ENCODE measurements around the gene INHBB.

INHBB gene

GRCh38 chr2:120396013-120396860 lies 50.3 kb downstream of the INHBB start:
- H4K20me1 ChIP-seq (ENCODE audit: insufficient read depth, low read length) = no peaks in the 10 kb centered on the region
- no peak overlapping the region for H3K9ac ChIP-seq (ENCODE audit: low read length)
- no peak overlapping the region for H2AFZ ChIP-seq (ENCODE audit: low read length)
- no peak overlapping the region for H3K27ac ChIP-seq (ENCODE audit: low read length)
- H3K9me3 ChIP-seq (replicated peaks; ENCODE audit: insufficient read depth, low read length) = no peaks in the 10 kb centered on the region
- H3K4me2 ChIP-seq (ENCODE audit: low read depth, low read length) = no peak overlapping the region
- H3K27me3 ChIP-seq (replicated peaks; ENCODE audit: insufficient read depth, low read length) = peaks cover 16% of the 10 kb centered on the region; the same call in 1 of the 2 replicates
- no peaks in the 10 kb centered on the region for H3F3A ChIP-seq (ENCODE audit: insufficient read depth, low read length)
- no peak for DNase-seq
- TF ChIP-seq EZH2phosphoT487 (IDR thresholded peaks at IDR 0.05; ENCODE audit: low read length) (no peak), CTCF (IDR thresholded peaks at IDR 0.05; ENCODE audit: low read length) (no peak), EZH2 (optimal IDR thresholded peaks at IDR 0.05; ENCODE audit: low read depth, low read length) (no peak)
- H3K4me1 ChIP-seq (ENCODE audit: low read length) = no peaks in the 10 kb centered on the region
- no peak overlapping the region for H3K4me3 ChIP-seq (ENCODE audit: low read length)
- no peaks in the 10 kb centered on the region for H3K79me2 ChIP-seq (ENCODE audit: low read length)
- no peaks in the 10 kb centered on the region for H3K9me2 ChIP-seq (replicated peaks; ENCODE audit: insufficient read depth, low read length)
- no peaks in the 10 kb centered on the region for H3K36me3 ChIP-seq (replicated peaks; ENCODE audit: insufficient read depth, low read length)

- no peak overlapping the region for H3K4me2 ChIP-seq (ENCODE audit: low read depth, low read length)
These were observed 51.2 kb downstream of the INHBB start for GRCh38 chr2:120396861-120397811.

More at GRCh38 chr2:120396861-120397811, 51.2 kb downstream of the INHBB start:
- no peaks in the 10 kb centered on the region for H3K4me1 ChIP-seq (ENCODE audit: low read length)
- no peaks in the 10 kb centered on the region for H3K36me3 ChIP-seq (replicated peaks; ENCODE audit: insufficient read depth, low read length)
- H3K9ac ChIP-seq (ENCODE audit: low read length) = no peak overlapping the region
- no peaks in the 10 kb centered on the region for H3F3A ChIP-seq (ENCODE audit: insufficient read depth, low read length)
- H3K9me3 ChIP-seq (replicated peaks; ENCODE audit: insufficient read depth, low read length) = no peaks in the 10 kb centered on the region
- no peaks in the 10 kb centered on the region for H4K20me1 ChIP-seq (ENCODE audit: insufficient read depth, low read length)
- no peak overlapping the region for H3K4me3 ChIP-seq (ENCODE audit: low read length)
- no peak for DNase-seq
- no peaks in the 10 kb centered on the region for H3K79me2 ChIP-seq (ENCODE audit: low read length)
- peaks cover 16% of the 10 kb centered on the region; the same call in 1 of the 2 replicates for H3K27me3 ChIP-seq (replicated peaks; ENCODE audit: insufficient read depth, low read length)
- no peak overlapping the region for H2AFZ ChIP-seq (ENCODE audit: low read length)
- TF ChIP-seq EZH2 (optimal IDR thresholded peaks at IDR 0.05; ENCODE audit: low read depth, low read length) (no peak), EZH2phosphoT487 (IDR thresholded peaks at IDR 0.05; ENCODE audit: low read length) (no peak), CTCF (IDR thresholded peaks at IDR 0.05; ENCODE audit: low read length) (no peak)
- H3K27ac ChIP-seq (ENCODE audit: low read length) = no peak overlapping the region
- H3K9me2 ChIP-seq (replicated peaks; ENCODE audit: insufficient read depth, low read length) = no peaks in the 10 kb centered on the region
